ENCODE data around the gene ZDHHC22. TPM values are rescaled to one million over a fixed set of nuclear protein-coding genes. Genes with fewer than 3 reads are reported as not detected.

ZDHHC22 gene
- total RNA-seq, 2 experiments from 2014 or later, result not detected

GRCh38 chr14:77148510-77149231, 7.1 kb upstream of the ZDHHC22 start:
- ATAC-seq (ENCODE audit: poor library complexity) (no peak), DNase-seq (no peak)
- no peak overlapping the region for H3K4me3 Mint-ChIP-seq
- ChIA-PET CTCF (no interaction called here), POLR2A (interaction anchor here (1.1 kb wide), 1 partner anchor 385 kb away, joined by 5 read pairs; no protein-coding TSS in a partner anchor)
- Histone ChIP-seq H3K4me1 (ENCODE audit: insufficient read depth, low read length) (no peaks in the 10 kb centered on the region), H3K9me3 (ENCODE audit: control insufficient read depth in 1 of 2, insufficient read depth in 1 of 2, low read length in 2 of 2) (no peaks in the 10 kb centered on the region), H3K27ac (ENCODE audit: low read depth in 1 of 2, low read length in 2 of 2) (no peak overlapping the region), H3K4me3 (ENCODE audit: low read length) (no peak overlapping the region), H3K27me3 (ENCODE audit: control insufficient read depth in 1 of 2, insufficient read depth in 2 of 2, low read length in 2 of 2) (peaks cover 32 to 63% of the 10 kb centered on the region in 2 experiments), H3K36me3 (ENCODE audit: insufficient read depth, low read length) (no peaks in the 10 kb centered on the region)
- H3K4me1 Mint-ChIP-seq (ENCODE audit: low read depth), result no peaks in the 10 kb centered on the region
- H3K9me3 Mint-ChIP-seq, result no peaks in the 10 kb centered on the region
- intact Hi-C loops (cut with DNase I, micrococcal nuclease), result no loop called here
- H3K27me3 Mint-ChIP-seq, result peaks cover 67% of the 10 kb centered on the region
- H3K27ac Mint-ChIP-seq, result no peak overlapping the region
- H3K36me3 Mint-ChIP-seq (ENCODE audit: low read depth), result no peaks in the 10 kb centered on the region
- TF ChIP-seq CTCF (IDR thresholded peaks at IDR 0.05), result no peak

- Mint-ChIP-seq H3K27ac (no peak overlapping the region), H3K27me3 (peaks cover 69% of the 10 kb centered on the region), H3K36me3 (ENCODE audit: low read depth) (no peaks in the 10 kb centered on the region), H3K9me3 (no peaks in the 10 kb centered on the region), H3K4me1 (ENCODE audit: low read depth) (peaks cover 11% of the 10 kb centered on the region), H3K4me3 (no peak overlapping the region)
- ChIA-PET POLR2A (no interaction called here), CTCF (no interaction called here)
- Histone ChIP-seq H3K4me3 (ENCODE audit: low read length) (no peak overlapping the region), H3K36me3 (ENCODE audit: insufficient read depth, low read length) (no peaks in the 10 kb centered on the region), H3K27ac (ENCODE audit: low read depth in 1 of 2, low read length in 2 of 2) (no peak overlapping the region), H3K27me3 (ENCODE audit: control insufficient read depth in 1 of 2, insufficient read depth in 2 of 2, low read length in 2 of 2) (peaks cover 45 to 71% of the 10 kb centered on the region in 2 experiments), H3K4me1 (ENCODE audit: insufficient read depth, low read length) (peaks cover 6% of the 10 kb centered on the region), H3K9me3 (ENCODE audit: control insufficient read depth in 1 of 2, insufficient read depth in 1 of 2, low read length in 2 of 2) (no peaks in the 10 kb centered on the region)
- no peak for ATAC-seq (ENCODE audit: poor library complexity)
- TF ChIP-seq CTCF (IDR thresholded peaks at IDR 0.05), result no peak
- intact Hi-C loops (cut with DNase I, micrococcal nuclease), result no loop called here
- no peak for DNase-seq
Observed at GRCh38 chr14:77145975-77146740, 4.6 kb upstream of the ZDHHC22 start.

GRCh38 chr14:77144412-77145115, 3.0 kb upstream of the ZDHHC22 start:
- peaks cover 78% of the 10 kb centered on the region for H3K27me3 Mint-ChIP-seq
- no peak overlapping the region for H3K27ac Mint-ChIP-seq
- Histone ChIP-seq H3K36me3 (ENCODE audit: insufficient read depth, low read length) (no peaks in the 10 kb centered on the region), H3K4me1 (ENCODE audit: insufficient read depth, low read length) (peaks cover 20% of the 10 kb centered on the region), H3K4me3 (ENCODE audit: low read length) (no peak overlapping the region), H3K27ac (ENCODE audit: low read depth in 1 of 2, low read length in 2 of 2) (no peak overlapping the region), H3K9me3 (ENCODE audit: control insufficient read depth in 1 of 2, insufficient read depth in 1 of 2, low read length in 2 of 2) (peaks cover 0 to 4% of the 10 kb centered on the region in 2 experiments), H3K27me3 (ENCODE audit: control insufficient read depth in 1 of 2, insufficient read depth in 2 of 2, low read length in 2 of 2) (peaks cover 58 to 78% of the 10 kb centered on the region in 2 experiments)
- H3K9me3 Mint-ChIP-seq, result no peaks in the 10 kb centered on the region
- TF ChIP-seq CTCF (IDR thresholded peaks at IDR 0.05), result no peak
- intact Hi-C loops (cut with DNase I, micrococcal nuclease), result no loop called here
- H3K4me1 Mint-ChIP-seq (ENCODE audit: low read depth), result peaks cover 19% of the 10 kb centered on the region
- no peak for DNase-seq
- ChIA-PET CTCF (no interaction called here), POLR2A (no interaction called here)
- H3K36me3 Mint-ChIP-seq (ENCODE audit: low read depth), result no peaks in the 10 kb centered on the region
- no peak for ATAC-seq (ENCODE audit: poor library complexity)
- H3K4me3 Mint-ChIP-seq, result no peak overlapping the region
